Measurements from ENCODE around the gene ZBED4. TPM values are rescaled to one million over a fixed set of nuclear protein-coding genes. Genes with fewer than 3 reads are reported as not detected.

ZBED4 gene
- polyA plus RNA-seq, 3 donors, result 16.3 to 18.7 (median 17.9) TPM

- no peak for DNase-seq
Measured at GRCh38 chr22:49933236-49934159, 79.9 kb downstream of the ZBED4 start.

- DNase-seq, result no peak
Measured at GRCh38 chr22:49934160-49934890, 80.7 kb downstream of the ZBED4 start.

- no peak for DNase-seq
Measured at GRCh38 chr22:49934891-49935557, 81.4 kb downstream of the ZBED4 start.

GRCh38 chr22:49935561-49935960, 81.9 kb downstream of the ZBED4 start:
- DNase-seq, result no peak

GRCh38 chr22:49936018-49936972, 82.7 kb downstream of the ZBED4 start:
- DNase-seq, result no peak

GRCh38 chr22:49936973-49937757, 83.5 kb downstream of the ZBED4 start:
- no peak for DNase-seq

GRCh38 chr22:49937758-49938564, 84.3 kb downstream of the ZBED4 start:
- no peak for DNase-seq

GRCh38 chr22:49938565-49939136, 85.0 kb downstream of the ZBED4 start:
- no peak for DNase-seq

Other genes with a start within 250 kb of the ZBED4 start
- gene BRD1, start 26.0 kb upstream of the ZBED4 start, polyA plus RNA-seq (ENCODE audit: insufficient read length in 3 of 3), result 10 to 100 TPM; 38.2 to 43.4 (median 38.6) TPM
- gene ALG12, start 64.6 kb downstream of the ZBED4 start, polyA plus RNA-seq (ENCODE audit: insufficient read length in 3 of 3), result 10 to 100 TPM; 35.2 to 43.5 (median 40.6) TPM
- 10 to 100 TPM; 28.1 to 33.9 (median 33.2) TPM for gene CRELD2, start 64.8 kb downstream of the ZBED4 start, polyA plus RNA-seq (ENCODE audit: insufficient read length in 3 of 3)
- gene PIM3, start 106.9 kb downstream of the ZBED4 start, polyA plus RNA-seq (ENCODE audit: insufficient read length in 3 of 3), result 10 to 100 TPM; 17.5 to 25.0 (median 22.2) TPM
- under 1 TPM in 2 of 3 donors, not detected in 1; 0.03 to 0.06 TPM for gene IL17REL, start 158.9 kb downstream of the ZBED4 start, polyA plus RNA-seq (ENCODE audit: insufficient read length in 3 of 3)
- not detected for gene TTLL8, start 204.5 kb downstream of the ZBED4 start, polyA plus RNA-seq (ENCODE audit: insufficient read length in 3 of 3)
- gene MLC1, start 231.6 kb downstream of the ZBED4 start, polyA plus RNA-seq (ENCODE audit: insufficient read length in 3 of 3), result 1 to 10 TPM in 1 of 3 donors, under 1 TPM in 2; 0.67 to 1.1 (median 0.82) TPM
- gene MOV10L1, start 236.2 kb downstream of the ZBED4 start, polyA plus RNA-seq (ENCODE audit: insufficient read length in 3 of 3), result 1 to 10 TPM in 1 of 3 donors, under 1 TPM in 2; 0.70 to 1.1 (median 0.95) TPM